Activated T-helper 9 cell treated with anti-CD3 and anti-CD28 coated beads, Interleukin-2, amount 50 U/mL, for 16 hours (primary cell): ENCODE data around the gene RBM26.
"Not testable (repeated sequence)": the region's sequence is repeated elsewhere in the genome, so short reads cannot be mapped to it uniquely, and the experiment has no call there.

Experiments used
- DNase-seq: peaks from one replicate; pipeline ENCODE4 v3.0.0-alpha.2; 2020; ENCODE audit warnings: low read depth

Gene RBM26

DNA sequence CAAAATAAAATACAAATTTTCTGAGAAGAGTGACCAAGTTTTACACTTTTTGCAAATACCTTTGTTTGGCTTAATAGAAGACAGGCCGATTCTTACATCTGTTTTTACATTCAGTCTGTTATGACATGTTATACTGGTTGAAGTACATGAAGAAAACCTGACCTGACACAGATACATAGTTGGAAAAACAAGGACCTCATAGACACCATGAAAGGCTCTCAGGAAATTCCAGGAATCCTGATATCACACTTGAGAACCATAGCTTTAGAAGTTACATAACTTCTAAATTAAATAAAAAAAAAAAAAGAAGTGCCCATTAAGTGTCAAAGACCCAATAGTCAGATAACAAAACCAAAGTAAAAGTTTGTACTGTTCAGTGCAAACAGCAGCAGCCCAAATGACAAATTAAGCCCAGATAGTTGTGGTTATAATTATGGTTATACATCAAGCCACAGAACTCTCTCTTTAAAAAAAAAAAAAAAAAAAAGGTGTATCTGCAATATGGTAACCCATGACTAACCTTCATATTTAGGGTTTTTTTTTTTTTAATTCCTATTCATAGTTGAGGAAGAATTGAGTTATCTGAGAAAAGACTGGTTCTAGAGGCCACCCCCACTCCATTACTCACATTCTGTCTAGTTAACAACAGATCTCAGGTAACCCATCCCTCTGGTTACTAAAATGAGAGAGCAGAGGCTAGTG, 19.8 kb downstream of the RBM26 start:
- no peak for DNase-seq

GRCh38 chr13:79385694-79386093, 20.4 kb downstream of the RBM26 start:
- no peak for DNase-seq

GRCh38 chr13:79384022-79384610, 21.9 kb downstream of the RBM26 start:
- DNase-seq = no peak

GRCh38 chr13:79382545-79383275, 23.3 kb downstream of the RBM26 start:
- DNase-seq = no peak

- DNase-seq = no peak
These were observed 25.1 kb downstream of the RBM26 start for GRCh38 chr13:79380997-79381396.

- DNase-seq = no peak
These were observed 26.8 kb downstream of the RBM26 start for GRCh38 chr13:79379274-79379673.

DNA sequence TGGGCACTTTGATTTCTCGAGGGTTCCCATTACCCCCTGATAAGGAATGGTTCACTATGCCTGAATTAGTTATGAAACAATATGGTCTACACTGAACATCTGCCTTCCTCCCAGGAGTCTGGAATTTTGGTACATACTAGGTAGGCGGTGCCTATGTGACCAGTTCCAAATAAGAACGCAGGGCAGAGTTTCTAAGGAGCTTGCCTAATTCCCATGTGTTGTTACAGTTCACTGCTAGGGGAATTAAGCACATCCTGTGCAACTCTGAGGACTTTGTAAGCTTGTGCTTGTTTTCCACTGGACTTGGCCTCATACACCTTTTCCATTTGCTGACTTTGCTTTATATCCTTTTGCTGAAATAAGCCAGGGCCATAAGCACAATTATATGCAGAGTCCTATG, 29.2 kb downstream of the RBM26 start:
- DNase-seq = no peak

DNA sequence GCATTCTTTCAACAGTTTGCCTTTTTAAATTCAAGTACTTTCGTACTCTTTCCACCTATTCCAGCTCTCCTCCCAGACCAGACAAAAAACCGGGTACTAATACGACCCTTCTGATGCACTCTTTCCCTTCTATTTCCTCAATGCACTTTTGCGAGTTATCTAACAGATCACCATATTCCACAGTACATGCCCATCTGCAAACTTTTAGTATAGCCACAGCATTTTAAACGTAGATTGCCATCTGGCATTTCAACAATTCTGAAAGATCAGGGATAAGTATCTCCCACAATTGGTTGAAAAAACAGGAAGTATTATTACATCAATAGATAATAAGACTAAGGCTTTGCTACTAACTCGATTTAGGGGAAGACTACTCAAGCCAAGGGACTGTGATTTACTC, 31.5 kb downstream of the RBM26 start:
- DNase-seq = no peak

DNA sequence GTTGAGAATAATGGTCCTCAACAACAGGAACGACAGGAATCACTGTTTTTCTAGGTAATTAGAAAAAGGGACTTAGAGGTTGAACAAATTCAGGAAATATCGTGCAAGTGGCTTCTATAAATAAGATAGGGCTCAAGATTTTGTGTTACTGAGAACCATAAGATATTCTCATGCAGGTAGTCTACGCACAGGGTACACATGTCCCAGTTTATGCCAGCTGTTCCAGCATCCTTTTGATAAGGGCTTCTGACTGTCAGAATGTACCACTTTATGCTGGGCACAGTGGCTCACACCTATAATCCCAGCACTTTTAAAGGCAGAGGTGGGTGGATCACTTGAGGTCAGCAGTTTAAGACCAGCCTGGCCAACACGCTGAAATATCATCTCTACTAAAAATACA, 32.1 kb downstream of the RBM26 start:
- no peak for DNase-seq

DNA sequence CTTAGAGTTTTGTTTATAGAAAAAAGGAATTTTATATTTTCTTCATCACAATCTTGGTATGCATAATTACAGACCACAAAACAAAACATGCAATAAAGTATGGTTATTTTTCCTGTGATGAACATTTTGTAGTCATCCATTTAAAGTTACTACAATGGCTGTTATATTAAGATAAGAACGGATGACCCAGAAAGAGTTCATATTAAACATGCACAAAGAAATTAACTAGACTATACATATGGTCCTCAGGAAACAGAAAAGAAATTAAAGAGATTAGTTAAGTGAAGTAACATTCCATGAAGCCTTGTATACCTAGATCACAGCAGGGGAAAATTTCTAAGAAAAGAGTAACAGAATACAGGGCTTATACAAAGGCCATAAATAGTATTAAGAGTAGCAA, 36.8 kb downstream of the RBM26 start:
- DNase-seq = no peak

DNA sequence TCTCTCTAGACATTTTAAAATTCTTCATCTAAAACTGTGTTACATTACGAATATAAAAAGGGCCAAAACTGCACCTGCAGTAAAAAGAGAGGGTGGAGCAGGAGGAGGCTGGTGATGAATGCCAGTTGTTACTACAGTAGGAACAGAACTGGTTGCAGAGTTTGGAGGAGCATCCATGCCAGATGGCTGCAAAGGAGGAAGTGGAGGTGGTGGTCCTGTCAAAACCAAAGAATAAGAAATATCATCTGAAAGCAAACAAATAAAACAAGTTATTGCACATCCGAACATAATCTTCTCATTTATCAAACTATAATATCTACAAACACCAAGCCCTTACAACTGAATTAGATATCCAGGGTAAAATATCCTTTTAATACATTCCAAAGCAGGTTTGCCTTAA, 40.1 kb downstream of the RBM26 start:
- no peak for DNase-seq

DNA sequence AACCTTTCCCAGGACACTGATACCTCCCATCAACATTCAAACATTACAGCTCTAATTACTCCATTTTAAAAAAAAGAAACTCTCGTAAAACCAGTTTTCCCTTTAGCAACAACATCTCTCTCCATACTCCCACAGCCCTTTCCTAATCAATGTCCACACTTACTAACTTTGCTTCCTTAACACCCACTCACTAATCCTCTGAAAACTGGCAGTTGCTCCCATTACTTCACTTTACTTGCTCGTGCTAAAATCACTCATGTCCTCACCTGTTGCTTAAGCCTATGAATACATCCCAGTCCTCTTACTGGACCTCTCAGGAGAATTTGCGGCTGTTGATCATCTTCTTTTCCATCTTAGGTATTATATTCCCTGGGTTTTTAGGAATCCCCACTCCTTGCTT, 44.8 kb downstream of the RBM26 start:
- DNase-seq = no peak

DNA sequence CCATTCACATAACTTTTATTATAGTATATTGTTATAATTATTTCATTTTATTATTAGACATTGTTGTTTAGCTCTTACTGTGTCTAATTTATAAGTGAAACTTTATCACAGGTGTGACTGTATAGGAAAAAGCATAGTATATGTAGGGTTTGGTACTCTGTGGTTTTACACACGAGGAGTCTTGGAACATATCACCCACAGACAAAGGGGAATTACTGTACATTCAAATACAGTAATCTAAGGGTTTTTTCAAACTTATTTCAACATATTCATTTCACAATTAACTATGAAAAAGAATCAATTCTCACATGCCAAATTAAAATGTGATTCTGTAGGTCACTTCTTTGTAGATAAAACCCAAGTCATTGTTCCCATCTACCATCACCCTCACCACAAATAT, 46.0 kb downstream of the RBM26 start:
- no peak for DNase-seq

- DNase-seq = no peak
These were observed 47.0 kb downstream of the RBM26 start for GRCh38 chr13:79359064-79359463.

DNA sequence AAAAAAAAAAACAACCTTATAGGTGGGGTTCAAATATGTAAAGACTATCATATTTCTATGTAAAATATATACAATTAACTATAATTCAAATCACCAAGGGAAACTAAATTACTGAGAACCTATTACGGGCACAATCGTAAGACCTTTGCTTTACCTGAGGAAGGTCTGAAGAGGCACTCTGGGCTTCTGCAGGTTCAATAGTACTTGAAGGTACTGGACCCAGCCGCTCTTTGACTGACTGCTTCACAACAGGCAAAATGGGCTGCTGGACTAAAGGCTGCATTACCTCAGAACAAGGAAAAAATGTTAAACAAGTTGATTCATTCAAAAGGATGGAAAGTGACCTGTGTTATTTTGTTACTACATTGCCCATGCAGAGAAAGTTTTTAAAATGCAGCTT, 51.8 kb downstream of the RBM26 start:
- DNase-seq = no peak

GRCh38 chr13:79353693-79354092, 52.4 kb downstream of the RBM26 start:
- DNase-seq = no peak

- DNase-seq = no peak
These were observed 53.9 kb downstream of the RBM26 start for GRCh38 chr13:79352107-79352506.

- DNase-seq = not testable (repeated sequence)
These were observed 56.4 kb downstream of the RBM26 start for GRCh38 chr13:79349608-79350007.

GRCh38 chr13:79349011-79349410, 57.0 kb downstream of the RBM26 start:
- DNase-seq = no peak

DNA sequence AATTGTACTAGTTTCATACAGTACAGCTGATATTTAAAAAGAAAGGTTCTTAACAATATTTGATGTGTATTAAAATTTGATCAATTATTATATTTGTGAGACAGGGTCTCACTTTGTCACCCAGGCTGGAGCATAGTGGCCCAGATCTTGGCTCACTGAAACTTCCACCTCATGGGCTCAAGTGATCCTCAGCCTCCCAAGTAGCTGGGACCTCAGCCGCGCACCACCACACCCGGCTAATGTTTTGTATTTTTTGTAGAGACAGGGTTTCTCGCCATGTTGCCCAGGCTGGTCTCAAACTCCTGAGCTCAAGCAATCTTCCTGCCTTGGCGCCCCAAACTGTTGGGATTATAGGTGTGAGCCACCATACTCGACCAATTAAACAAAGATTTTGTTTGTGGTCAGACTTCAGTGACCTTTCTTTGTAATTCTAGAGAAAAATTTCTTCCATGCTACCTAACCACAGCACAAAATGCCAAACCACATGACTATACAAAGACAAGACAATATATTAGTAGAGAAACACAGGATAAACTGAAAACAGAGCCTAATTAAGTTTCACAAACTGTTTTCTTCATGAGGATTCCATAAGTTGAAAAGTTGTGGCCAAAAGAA, 59.6 kb downstream of the RBM26 start:
- no peak for DNase-seq

- no peak for DNase-seq
These were observed 64.9 kb downstream of the RBM26 start for GRCh38 chr13:79341202-79341601.

DNA sequence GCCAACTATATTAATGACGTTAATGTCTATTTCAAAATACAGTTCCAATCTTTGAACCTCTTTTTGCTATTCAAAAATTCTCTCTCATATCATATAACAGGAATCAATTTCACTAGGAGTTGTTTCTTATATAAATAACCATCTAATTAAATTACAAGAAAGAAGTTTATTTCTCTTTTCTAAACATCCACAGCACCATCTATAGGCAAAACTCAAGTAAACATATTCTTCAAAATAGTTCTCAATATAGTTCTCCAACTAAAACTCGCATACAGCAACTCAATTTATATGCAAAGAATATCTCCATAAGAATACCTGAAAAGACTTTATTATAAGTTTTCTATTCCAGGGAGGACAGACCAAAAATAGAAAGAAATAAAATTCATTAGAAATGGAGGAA, 65.6 kb downstream of the RBM26 start:
- no peak for DNase-seq

DNA sequence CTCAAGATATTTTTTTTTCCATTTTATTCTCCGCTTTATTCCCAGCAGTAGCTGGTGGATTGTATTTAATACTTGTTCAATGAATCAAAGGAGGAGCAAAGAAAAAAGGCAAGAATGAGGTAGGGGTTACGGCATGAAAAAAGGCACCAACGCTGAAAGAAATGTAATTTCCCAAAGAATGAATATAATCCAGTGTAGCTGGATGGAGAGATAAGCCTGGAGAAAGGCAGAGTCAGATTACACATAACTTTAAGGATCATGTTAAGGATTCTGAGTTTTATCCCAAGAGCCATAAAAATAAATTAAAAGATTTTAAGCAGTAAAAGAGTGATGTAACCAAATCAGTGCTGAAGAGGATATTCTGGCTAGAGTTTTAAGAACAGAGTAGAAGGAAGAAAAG, 67.7 kb downstream of the RBM26 start:
- DNase-seq = no peak
